Gastroesophageal sphincter (tissue), 4 donors: ENCODE measurements around the gene FOXK2. TPM values are rescaled to one million over a fixed set of nuclear protein-coding genes. Genes with fewer than 3 reads are reported as not detected.

Source experiments
- ATAC-seq: fragments of 150-250 bp; one replicate; pipeline ENCODE4 v1.9.1; 2016; ENCODE audit warnings: mild to moderate bottlenecking, moderate library complexity
- H3K27ac ChIP-seq, 4 donors: fragments of 200-600 bp; sonication (generic) in 3 of 4; 1 replicate in 3 of 4; 2 replicates in 1 of 4; pipeline ENCODE4 v1.5.1; 2016 to 2019
- H3K27me3 ChIP-seq: fragments of 200-600 bp; sonication (generic); one replicate; pipeline ENCODE4 v1.5.1; 2019
- H3K36me3 ChIP-seq, 2 donors: fragments of 200-600 bp; sonication (generic); one replicate each; pipeline ENCODE4 v1.5.1; 2019; ENCODE audit warnings: control low read depth in 1 of 2
- H3K4me1 ChIP-seq, 3 donors: fragments of 200-600 bp; sonication (generic); 1 replicate in 2 of 3; 2 replicates in 1 of 3; pipeline ENCODE4 v1.5.1; 2016 to 2019; ENCODE audit warnings: control low read depth in 2 of 3
- H3K4me3 ChIP-seq, 2 donors: fragments of 200-600 bp; sonication (generic); one replicate each; pipeline ENCODE4 v1.5.1; 2019; ENCODE audit warnings: mild to moderate bottlenecking in 1 of 2, moderate library complexity in 1 of 2
- H3K9me3 ChIP-seq, 3 donors: fragments of 200-600 bp; sonication (generic); one replicate each; pipeline ENCODE4 v1.5.1; 2017 to 2019; ENCODE audit warnings: control low read depth in 2 of 3
- CTCF ChIP-seq, 4 experiments: fragments of 200-600 bp in 2 of 4; fragments of 450-650 bp in 2 of 4; sonication (generic) in 1 of 4; IDR thresholded peaks; one replicate each; pipeline ENCODE4 v1.5.1; 2017 to 2019; ENCODE audit warnings: antibody characterized with exemption in 4 of 4, mild to moderate bottlenecking in 2 of 4, moderate library complexity in 2 of 4
- EP300 ChIP-seq: sonication (generic); formaldehyde crosslinking; IDR thresholded peaks from one replicate; pipeline ENCODE4 v1.6.1; 2017; ENCODE audit warnings: antibody characterized with exemption, mild to moderate bottlenecking
- POLR2A ChIP-seq, 2 donors: fragments of 450-650 bp; IDR thresholded peaks; one replicate each; pipeline ENCODE4 v1.6.1; 2017; ENCODE audit warnings: antibody characterized with exemption in 2 of 2, mild to moderate bottlenecking in 2 of 2, moderate library complexity in 1 of 2
- POLR2AphosphoS5 ChIP-seq: sonication (generic); formaldehyde crosslinking; IDR thresholded peaks from one replicate; pipeline ENCODE4 v1.6.1; 2017; ENCODE audit warnings: antibody characterized with exemption
- WGBS, 2 donors: methylation state at CpG; one replicate each; pipeline ENCODE4 v1.1.5; 2018; ENCODE audit warnings: low coverage in 1 of 2; 5-methylcytosine and 5-hydroxymethylcytosine counted together
- total RNA-seq, 4 donors: library from RNA; depleted of rRNA; stranded (reverse); fragments of >200 nt; gene quantifications; one replicate each; pipeline ENCODE4 v1.1.0, GENCODE V29; 2016

FOXK2 gene
- total RNA-seq, 4 donors from 2014 or later: 35.1 to 63.4 (median 52.6) TPM

- no peaks in the 10 kb centered on the region for H3K27me3 ChIP-seq
- H3K9me3 ChIP-seq: no peaks in the 10 kb centered on the region
- no peak for TF ChIP-seq POLR2A (IDR thresholded peaks at IDR 0.05)
- TF ChIP-seq CTCF (IDR thresholded peaks at IDR 0.05): no peak
- no peak for TF ChIP-seq POLR2AphosphoS5
- no peak for TF ChIP-seq EP300
- peaks cover 0 to 100% of the 10 kb centered on the region in 2 donors for H3K36me3 ChIP-seq
- no peak overlapping the region for H3K4me3 ChIP-seq
- no peak overlapping the region for H3K27ac ChIP-seq
- no peak for ATAC-seq
- 92 to 93% methylated on average over 2 to 3 of the region's 8 CpGs for WGBS, 2 donors
- peaks cover 0 to 12% (median 0%) of the 10 kb centered on the region in 3 donors for H3K4me1 ChIP-seq
Observed at GRCh38 chr17:82477934-82478333, 41.6 kb upstream of the FOXK2 start.

- ATAC-seq: no peak
- WGBS, 2 donors: 62 to 100% methylated on average over 1 to 4 of the region's 5 CpGs
Observed at GRCh38 chr17:82479602-82480001, 39.9 kb upstream of the FOXK2 start.

GRCh38 chr17:82480318-82480717, 39.2 kb upstream of the FOXK2 start:
- H3K27me3 ChIP-seq: no peaks in the 10 kb centered on the region
- no peak for TF ChIP-seq EP300
- no peak for TF ChIP-seq POLR2AphosphoS5
- no peak for TF ChIP-seq CTCF (IDR thresholded peaks at IDR 0.05)
- H3K4me3 ChIP-seq: no peak overlapping the region
- H3K36me3 ChIP-seq: peaks cover 0 to 100% of the 10 kb centered on the region in 2 donors
- H3K27ac ChIP-seq: no peak overlapping the region
- WGBS, 2 donors: 55 to 60% methylated on average over 1 to 4 of the region's 9 CpGs
- H3K4me1 ChIP-seq: peaks cover 0 to 12% (median 0%) of the 10 kb centered on the region in 3 donors
- H3K9me3 ChIP-seq: no peaks in the 10 kb centered on the region
- no peak for ATAC-seq

More at GRCh38 chr17:82479602-82480001, 39.9 kb upstream of the FOXK2 start:
- H3K36me3 ChIP-seq: peaks cover 0 to 100% of the 10 kb centered on the region in 2 donors
- peak overlapping the region in 2 of 4 donors; percentile 17 to 43 for H3K27ac ChIP-seq
- TF ChIP-seq POLR2A (IDR thresholded peaks at IDR 0.05) (no peak), EP300 (no peak), POLR2AphosphoS5 (no peak), CTCF (IDR thresholded peaks at IDR 0.05) (no peak)
- H3K4me1 ChIP-seq: peaks cover 0 to 12% (median 0%) of the 10 kb centered on the region in 3 donors
- H3K9me3 ChIP-seq: no peaks in the 10 kb centered on the region
- H3K27me3 ChIP-seq: no peaks in the 10 kb centered on the region
- H3K4me3 ChIP-seq: no peak overlapping the region

GRCh38 chr17:82483204-82483660, 36.3 kb upstream of the FOXK2 start:
- ATAC-seq: no peak
- H3K27me3 ChIP-seq: no peaks in the 10 kb centered on the region
- no peak for TF ChIP-seq POLR2A (IDR thresholded peaks at IDR 0.05)
- TF ChIP-seq POLR2AphosphoS5: no peak
- no peak for TF ChIP-seq CTCF (IDR thresholded peaks at IDR 0.05)
- TF ChIP-seq EP300: no peak
- H3K27ac ChIP-seq: no peak overlapping the region
- peaks cover 0 to 18% (median 0%) of the 10 kb centered on the region in 3 donors for H3K4me1 ChIP-seq
- H3K9me3 ChIP-seq: no peaks in the 10 kb centered on the region
- H3K4me3 ChIP-seq: no peak overlapping the region
- 75 to 97% methylated on average over 6 of the region's 6 CpGs for WGBS, 2 donors
- peaks cover 0 to 100% of the 10 kb centered on the region in 2 donors for H3K36me3 ChIP-seq

- TF ChIP-seq EP300 (no peak), POLR2AphosphoS5 (no peak), CTCF (IDR thresholded peaks at IDR 0.05) (no peak), POLR2A (IDR thresholded peaks at IDR 0.05) (no peak)
- H3K27me3 ChIP-seq: no peaks in the 10 kb centered on the region
- peaks cover 0 to 100% of the 10 kb centered on the region in 2 donors for H3K36me3 ChIP-seq
- no peak overlapping the region for H3K4me3 ChIP-seq
- no peak for ATAC-seq
- no peaks in the 10 kb centered on the region for H3K9me3 ChIP-seq
- H3K4me1 ChIP-seq: peaks cover 0 to 24% (median 0%) of the 10 kb centered on the region in 3 donors
- no peak overlapping the region for H3K27ac ChIP-seq
- WGBS, 2 donors: no CpG with 5 or more reads among the region's 9 CpGs
Observed at GRCh38 chr17:82483836-82484235, 35.7 kb upstream of the FOXK2 start.
